OCI-LY3 (cell line): Measurements from ENCODE around the gene NHLH2.

Experiments
- H2AFZ ChIP-seq: fragments of 200-600, 300-600 bp; shearing (Covaris generic); 2 replicates; pipeline ENCODE4 v1.6.0; 2014; ENCODE audit warnings: antibody characterized with exemption, low read depth, low read length
- H3K27ac ChIP-seq: fragments of 200-600, 300-600 bp; sonication (generic); 2 replicates; pipeline ENCODE4 v1.5.1; 2014; ENCODE audit warnings: mild to moderate bottlenecking, low read length, moderate library complexity, mixed read lengths
- H3K27me3 ChIP-seq: fragments of 200-600, 300-600 bp; sonication (generic); 2 replicates; pipeline ENCODE4 v1.6.1; 2014; ENCODE audit warnings: low read depth, low read length, mixed read lengths
- H3K36me3 ChIP-seq: fragments of 200-600, 300-600 bp; sonication (generic); replicated peaks from 2 replicates; pipeline ENCODE3; 2014; ENCODE audit warnings: low read depth, low read length, mixed read lengths
- H3K4me1 ChIP-seq: fragments of 300-600, 200-600 bp; sonication (generic); 2 replicates; pipeline ENCODE4 v1.6.1; 2014; ENCODE audit warnings: low read length, mixed read lengths
- H3K4me2 ChIP-seq: fragments of 200-600, 300-600 bp; sonication (generic); 2 replicates; pipeline ENCODE4 v1.6.1; 2014; ENCODE audit warnings: low read length, mixed read lengths
- H3K4me3 ChIP-seq: fragments of 300-600, 200-600 bp; sonication (generic); 2 replicates; pipeline ENCODE4 v1.5.1; 2014; ENCODE audit warnings: antibody characterized with exemption, mild to moderate bottlenecking, low read length, moderate library complexity
- H3K79me2 ChIP-seq: fragments of 300-600, 200-600 bp; shearing (Covaris generic); 2 replicates; pipeline ENCODE4 v1.6.1; 2014; ENCODE audit warnings: mild to moderate bottlenecking, low read length, mixed read lengths
- H3K9ac ChIP-seq: fragments of 300-600, 200-600 bp; shearing (Covaris generic); 2 replicates; pipeline ENCODE4 v1.6.0; 2014; ENCODE audit warnings: mild to moderate bottlenecking, low read length, moderate library complexity
- H3K9me3 ChIP-seq: fragments of 200-600, 300-600 bp; shearing (Covaris generic); 2 replicates; pipeline ENCODE4 v1.6.1; 2014; ENCODE audit warnings: low read length, mixed read lengths; ENCODE audit not compliant: insufficient read depth
- H4K20me1 ChIP-seq: fragments of 200-600, 300-600 bp; sonication (generic); 2 replicates; pipeline ENCODE4 v1.6.1; 2016; ENCODE audit warnings: low read length, mixed read lengths; ENCODE audit not compliant: insufficient read depth
- EZH2phosphoT487 ChIP-seq: fragments of 200-600 bp; shearing (Covaris generic); IDR thresholded peaks from 2 replicates; pipeline ENCODE4 v1.6.1; 2018; ENCODE audit warnings: antibody characterized with exemption, mixed run types, low read depth
- TF ChIP-seq, protein P1 (sequence below): fragments of 200-600, 300-600 bp; sonication (generic); IDR thresholded peaks from 2 replicates; pipeline ENCODE4 v1.5.1; 2014; ENCODE audit warnings: antibody characterized with exemption, low read length, low read depth

NHLH2 gene

DNA sequence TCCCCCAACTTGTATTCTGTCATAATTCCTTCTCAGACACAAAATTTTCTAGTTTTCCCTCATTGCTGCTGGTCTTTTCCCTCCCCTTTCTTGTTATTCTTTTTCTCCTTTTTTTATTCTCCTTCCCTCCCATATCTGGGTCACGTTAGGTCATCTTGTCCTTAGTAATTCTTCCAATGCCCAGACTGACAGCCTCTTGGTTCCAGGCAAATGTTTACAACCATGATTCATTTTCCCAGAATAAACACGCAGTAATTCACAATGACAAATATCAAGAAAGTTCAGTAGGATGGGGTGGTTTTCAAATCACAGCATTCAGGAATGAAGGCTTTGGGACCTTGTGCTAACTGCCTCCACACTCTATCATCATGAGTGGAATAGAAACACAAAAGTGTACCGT is 25.2 kb downstream of the NHLH2 start:
- Histone ChIP-seq H3K27me3 (no peaks in the 10 kb centered on the region), H2AFZ (no peak overlapping the region), H3K79me2 (no peaks in the 10 kb centered on the region), H3K4me2 (no peak overlapping the region), H3K9me3 (no peaks in the 10 kb centered on the region), H3K4me1 (no peaks in the 10 kb centered on the region), H3K36me3 (no peaks in the 10 kb centered on the region), H3K4me3 (no peak overlapping the region), H4K20me1 (no peaks in the 10 kb centered on the region), H3K27ac (no peak overlapping the region), H3K9ac (no peak overlapping the region)
- TF ChIP-seq EZH2phosphoT487 = no peak
- TF ChIP-seq, protein P1, sequence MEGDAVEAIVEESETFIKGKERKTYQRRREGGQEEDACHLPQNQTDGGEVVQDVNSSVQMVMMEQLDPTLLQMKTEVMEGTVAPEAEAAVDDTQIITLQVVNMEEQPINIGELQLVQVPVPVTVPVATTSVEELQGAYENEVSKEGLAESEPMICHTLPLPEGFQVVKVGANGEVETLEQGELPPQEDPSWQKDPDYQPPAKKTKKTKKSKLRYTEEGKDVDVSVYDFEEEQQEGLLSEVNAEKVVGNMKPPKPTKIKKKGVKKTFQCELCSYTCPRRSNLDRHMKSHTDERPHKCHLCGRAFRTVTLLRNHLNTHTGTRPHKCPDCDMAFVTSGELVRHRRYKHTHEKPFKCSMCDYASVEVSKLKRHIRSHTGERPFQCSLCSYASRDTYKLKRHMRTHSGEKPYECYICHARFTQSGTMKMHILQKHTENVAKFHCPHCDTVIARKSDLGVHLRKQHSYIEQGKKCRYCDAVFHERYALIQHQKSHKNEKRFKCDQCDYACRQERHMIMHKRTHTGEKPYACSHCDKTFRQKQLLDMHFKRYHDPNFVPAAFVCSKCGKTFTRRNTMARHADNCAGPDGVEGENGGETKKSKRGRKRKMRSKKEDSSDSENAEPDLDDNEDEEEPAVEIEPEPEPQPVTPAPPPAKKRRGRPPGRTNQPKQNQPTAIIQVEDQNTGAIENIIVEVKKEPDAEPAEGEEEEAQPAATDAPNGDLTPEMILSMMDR = no peak

DNA sequence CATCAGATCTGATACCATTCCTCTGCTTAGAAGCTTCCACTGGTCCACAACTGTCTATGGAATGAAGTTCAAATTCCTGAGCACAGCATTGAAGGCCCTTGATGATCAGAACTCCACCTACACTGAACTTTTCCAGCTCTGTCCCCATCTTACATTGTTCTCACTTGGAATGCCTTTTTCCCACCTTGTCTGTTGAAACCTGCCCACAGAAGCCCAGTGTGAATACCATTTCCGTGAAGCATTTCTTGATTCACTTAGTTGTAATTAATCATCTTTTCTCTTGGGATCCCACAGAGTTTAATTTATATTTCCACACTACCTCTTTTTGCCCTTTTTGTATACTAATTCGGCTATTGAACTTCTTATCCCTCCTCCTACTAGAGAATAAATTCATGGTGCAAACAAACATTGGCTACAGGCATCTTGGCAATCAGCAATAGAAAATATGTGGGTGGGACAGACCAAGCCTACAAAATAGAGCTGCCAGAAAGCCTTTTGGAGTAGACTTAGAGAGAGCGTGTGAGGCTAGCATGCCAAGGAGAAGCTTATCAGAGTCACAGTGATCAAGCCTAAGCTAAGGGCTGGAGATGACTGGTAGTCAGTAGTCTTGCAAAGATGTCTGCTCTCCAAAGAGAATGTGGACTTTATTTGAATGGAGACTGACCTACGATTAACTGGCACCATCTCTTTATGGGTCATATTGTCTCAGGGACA is 26.1 kb downstream of the NHLH2 start:
- H3K79me2 ChIP-seq = no peaks in the 10 kb centered on the region
- H3K27me3 ChIP-seq = no peaks in the 10 kb centered on the region
- no peak overlapping the region for H2AFZ ChIP-seq
- H3K9ac ChIP-seq = no peak overlapping the region
- H3K4me2 ChIP-seq = no peak overlapping the region
- no peaks in the 10 kb centered on the region for H3K9me3 ChIP-seq
- no peak overlapping the region for H3K4me3 ChIP-seq
- no peaks in the 10 kb centered on the region for H3K36me3 ChIP-seq
- H3K27ac ChIP-seq = no peak overlapping the region
- H4K20me1 ChIP-seq = no peaks in the 10 kb centered on the region
- no peaks in the 10 kb centered on the region for H3K4me1 ChIP-seq
- TF ChIP-seq EZH2phosphoT487 = no peak
- TF ChIP-seq, protein P1 = no peak

DNA sequence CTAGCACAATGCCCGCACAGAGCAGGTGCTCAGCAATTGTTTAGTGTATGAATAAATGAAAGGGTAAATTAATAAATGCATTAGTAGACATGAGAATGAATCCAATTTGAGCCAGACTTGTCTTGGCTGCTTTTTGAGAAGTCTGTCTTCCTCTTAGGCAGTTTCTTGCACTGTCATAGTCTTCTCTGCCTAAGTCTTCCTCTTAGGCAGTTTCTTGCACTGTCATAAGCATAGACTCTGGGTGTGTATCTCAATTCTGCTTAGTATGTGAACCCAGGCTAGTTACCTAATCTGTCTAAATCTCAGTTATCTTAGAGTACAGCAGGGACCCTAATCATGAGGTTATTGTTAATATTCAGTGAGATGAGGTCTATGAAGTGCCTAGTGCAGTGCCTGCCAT is 27.2 kb downstream of the NHLH2 start:
- H3K9ac ChIP-seq = no peak overlapping the region
- no peaks in the 10 kb centered on the region for H3K4me1 ChIP-seq
- no peaks in the 10 kb centered on the region for H3K36me3 ChIP-seq
- H3K79me2 ChIP-seq = no peaks in the 10 kb centered on the region
- no peaks in the 10 kb centered on the region for H4K20me1 ChIP-seq
- H3K9me3 ChIP-seq = no peaks in the 10 kb centered on the region
- no peak overlapping the region for H3K4me3 ChIP-seq
- no peaks in the 10 kb centered on the region for H3K27me3 ChIP-seq
- H2AFZ ChIP-seq = no peak overlapping the region
- H3K27ac ChIP-seq = no peak overlapping the region
- no peak overlapping the region for H3K4me2 ChIP-seq
- TF ChIP-seq, protein P1 = no peak
- no peak for TF ChIP-seq EZH2phosphoT487

DNA sequence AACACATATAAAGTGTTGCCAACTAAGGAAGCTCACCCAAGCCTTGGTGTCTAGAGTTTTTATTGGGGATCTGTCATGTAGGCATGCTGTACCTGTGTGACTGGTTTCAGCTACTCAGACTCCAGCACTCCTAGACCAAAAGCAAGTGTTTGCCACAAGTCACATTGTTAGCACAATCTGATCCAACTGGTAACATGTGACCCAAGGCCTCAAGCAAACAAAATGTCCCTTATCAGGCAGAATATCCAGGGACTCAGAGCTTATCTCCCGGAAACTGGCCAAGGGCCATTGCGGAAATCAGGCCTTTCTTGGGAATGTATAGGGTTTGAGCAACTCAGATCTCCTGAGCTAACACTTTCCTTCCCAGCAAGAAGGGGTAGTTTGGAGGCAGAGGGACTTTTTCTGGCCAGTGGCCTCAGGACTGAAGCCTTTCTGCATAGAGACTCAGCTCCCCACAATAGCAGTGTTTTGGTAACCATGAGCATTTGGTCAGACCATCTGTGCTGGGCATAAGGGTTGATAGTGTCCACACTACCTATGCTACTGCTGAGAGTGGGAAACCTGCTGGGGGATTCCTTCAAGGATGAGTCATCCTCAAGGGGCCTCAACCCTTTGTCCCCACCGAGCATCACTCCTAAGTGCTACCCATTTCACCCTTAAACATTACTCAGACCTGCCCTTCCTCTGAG is 29.6 kb downstream of the NHLH2 start:
- no peaks in the 10 kb centered on the region for H3K27me3 ChIP-seq
- no peak overlapping the region for H3K27ac ChIP-seq
- no peak overlapping the region for H3K4me3 ChIP-seq
- no peaks in the 10 kb centered on the region for H3K4me1 ChIP-seq
- TF ChIP-seq, protein P1 = no peak
- no peak for TF ChIP-seq EZH2phosphoT487
- no peak overlapping the region for H3K4me2 ChIP-seq
- H3K9me3 ChIP-seq = no peaks in the 10 kb centered on the region
- no peaks in the 10 kb centered on the region for H4K20me1 ChIP-seq
- no peaks in the 10 kb centered on the region for H3K36me3 ChIP-seq
- H2AFZ ChIP-seq = no peak overlapping the region
- no peak overlapping the region for H3K9ac ChIP-seq
- H3K79me2 ChIP-seq = no peaks in the 10 kb centered on the region
